GM12892 (cell line): ENCODE results near the gene RAPGEF2.

ENCODE experiments used
- POLR2A ChIP-seq: IDR thresholded peaks from 2 replicates; pipeline ENCODE4 v1.6.1; 2011; ENCODE audit warnings: low read depth, low read length, control low read depth
- POLR2AphosphoS5 ChIP-seq: IDR thresholded peaks from 2 replicates; pipeline ENCODE4 v1.6.1; 2011; ENCODE audit warnings: low read depth, low read length, control low read depth
- TAF1 ChIP-seq: IDR thresholded peaks from 2 replicates; pipeline ENCODE4 v1.6.1; 2011; ENCODE audit warnings: low read depth, mild to moderate bottlenecking, control low read depth, low read length, borderline replicate concordance

- TF ChIP-seq POLR2AphosphoS5, result no peak
- no peak for TF ChIP-seq POLR2A
- no peak for TF ChIP-seq TAF1
These were observed 8.5 kb downstream of the RAPGEF2 start for GRCh38 chr4:159111416-159111815.
